AG04450 (cell line): Measurements from ENCODE around the gene ANXA6. TPM values are rescaled to one million over a fixed set of nuclear protein-coding genes. Genes with fewer than 3 reads are reported as not detected.

ENCODE experiments used
- CTCF ChIA-PET: fragments of 300-600, 350-600 bp; formaldehyde crosslinking; extraction: SDS; loops from one replicate; lab custom pipeline; 2022; ENCODE audit warnings: antibody characterized with exemption, inconsistent platforms; lab: Charles Lee
- POLR2A ChIA-PET: fragments of 350-600 bp; formaldehyde crosslinking; extraction: SDS; loops from one replicate; lab custom pipeline; 2021; ENCODE audit warnings: antibody characterized with exemption, inconsistent platforms; lab: Yijun Ruan, JAX
- DNase-seq: peaks from one replicate; pipeline ENCODE4 v3.0.0-alpha.2; 2011; ENCODE audit warnings: low read depth, low spot score
- H3K27ac ChIP-seq: one replicate; pipeline ENCODE4 v1.5.1; 2012; ENCODE audit warnings: low read depth, low read length, control low read depth
- H3K27me3 ChIP-seq: one replicate; pipeline ENCODE4 v1.6.0; 2012; ENCODE audit warnings: low read length; ENCODE audit not compliant: control insufficient read depth, insufficient read depth
- H3K4me3 ChIP-seq: 2 replicates; pipeline ENCODE4 v1.5.1; 2011; ENCODE audit warnings: mild to moderate bottlenecking, low read depth, low read length, control low read depth
- H3K9me3 ChIP-seq: 2 replicates; pipeline ENCODE4 v1.5.1; 2012; ENCODE audit warnings: low read length; ENCODE audit not compliant: control insufficient read depth, insufficient read depth
- polyA plus RNA-seq: library from polyadenylated mRNA; depleted of rRNA; stranded (reverse); fragments of >200 nt; gene quantifications from 2 replicates; pipeline ENCODE4 v1.2.3, GENCODE V29; 2011
- TF ChIP-seq, protein P1 (sequence below): IDR thresholded peaks from 2 replicates; pipeline ENCODE4 v1.5.1; 2011; ENCODE audit warnings: low read depth, low read length, control low read depth, inconsistent platforms

The ANXA6 gene
- polyA plus RNA-seq, 1 experiment, result 502 TPM

DNA sequence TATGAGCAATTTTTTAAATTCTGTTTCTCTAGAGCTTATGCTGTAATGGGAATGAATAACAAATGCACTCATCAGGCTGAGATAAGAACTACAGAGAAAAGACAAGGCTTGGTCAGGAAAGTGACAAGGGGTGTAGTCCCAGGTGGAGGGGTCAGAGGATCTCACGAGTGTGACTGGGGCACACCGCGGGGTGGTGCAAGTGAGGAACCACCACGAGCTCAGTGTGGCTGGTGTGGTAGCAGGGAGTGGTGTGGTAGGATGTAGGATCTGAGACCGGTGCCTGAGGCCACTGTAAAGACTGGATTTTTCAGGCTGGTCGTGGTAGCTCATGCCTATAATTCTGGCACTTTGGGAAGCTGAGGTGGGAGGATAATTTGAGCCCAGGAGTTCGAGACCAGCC lies 9.0 kb downstream of the ANXA6 start:
- POLR2A ChIA-PET, result interaction anchor here (0.7 kb wide), 1 partner anchor 1066 kb away, joined by 13 read pairs; no protein-coding TSS in a partner anchor
- CTCF ChIA-PET, result interaction anchor here (0.7 to 2.3 kb wide), 5 partner anchors 16 to 97 kb away, joined by 3 to 12 read pairs (median 6); no protein-coding TSS in a partner anchor
- no peak for DNase-seq

DNA sequence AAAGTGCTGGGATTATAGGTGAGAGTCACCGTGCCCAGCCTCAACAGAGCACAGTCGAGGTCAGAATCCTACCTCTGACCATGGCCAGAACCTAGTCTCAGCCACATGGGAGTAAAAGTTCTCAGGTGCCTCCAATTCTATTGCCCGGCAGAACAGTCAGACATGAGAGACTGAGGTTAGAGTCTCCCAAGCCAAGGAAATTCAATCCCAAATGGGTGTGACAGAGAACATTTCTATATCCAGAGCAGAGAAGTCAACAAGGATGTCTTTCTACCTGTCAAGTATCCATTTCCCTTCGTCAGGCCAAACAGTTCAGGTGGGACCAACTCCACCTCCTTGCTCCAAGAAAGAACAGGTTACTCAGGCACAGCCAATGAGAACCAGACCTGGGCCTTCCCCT lies 10.5 kb downstream of the ANXA6 start:
- POLR2A ChIA-PET, result no interaction called here
- CTCF ChIA-PET, result interaction anchor here (1.2 to 1.6 kb wide), 3 partner anchors 18 to 98 kb away, joined by 4 to 5 read pairs (median 4); no protein-coding TSS in a partner anchor
- no peak for DNase-seq
- Histone ChIP-seq H3K27ac (no peak overlapping the region), H3K4me3 (no peak overlapping the region), H3K27me3 (no peaks in the 10 kb centered on the region), H3K9me3 (no peaks in the 10 kb centered on the region)
- TF ChIP-seq, protein P1, sequence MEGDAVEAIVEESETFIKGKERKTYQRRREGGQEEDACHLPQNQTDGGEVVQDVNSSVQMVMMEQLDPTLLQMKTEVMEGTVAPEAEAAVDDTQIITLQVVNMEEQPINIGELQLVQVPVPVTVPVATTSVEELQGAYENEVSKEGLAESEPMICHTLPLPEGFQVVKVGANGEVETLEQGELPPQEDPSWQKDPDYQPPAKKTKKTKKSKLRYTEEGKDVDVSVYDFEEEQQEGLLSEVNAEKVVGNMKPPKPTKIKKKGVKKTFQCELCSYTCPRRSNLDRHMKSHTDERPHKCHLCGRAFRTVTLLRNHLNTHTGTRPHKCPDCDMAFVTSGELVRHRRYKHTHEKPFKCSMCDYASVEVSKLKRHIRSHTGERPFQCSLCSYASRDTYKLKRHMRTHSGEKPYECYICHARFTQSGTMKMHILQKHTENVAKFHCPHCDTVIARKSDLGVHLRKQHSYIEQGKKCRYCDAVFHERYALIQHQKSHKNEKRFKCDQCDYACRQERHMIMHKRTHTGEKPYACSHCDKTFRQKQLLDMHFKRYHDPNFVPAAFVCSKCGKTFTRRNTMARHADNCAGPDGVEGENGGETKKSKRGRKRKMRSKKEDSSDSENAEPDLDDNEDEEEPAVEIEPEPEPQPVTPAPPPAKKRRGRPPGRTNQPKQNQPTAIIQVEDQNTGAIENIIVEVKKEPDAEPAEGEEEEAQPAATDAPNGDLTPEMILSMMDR, result no peak

More for the DNA sequence above, 9.0 kb downstream of the ANXA6 start:
- Histone ChIP-seq H3K4me3 (no peak overlapping the region), H3K27ac (no peak overlapping the region), H3K27me3 (no peaks in the 10 kb centered on the region), H3K9me3 (no peaks in the 10 kb centered on the region)
- TF ChIP-seq, protein P1, result no peak

DNA sequence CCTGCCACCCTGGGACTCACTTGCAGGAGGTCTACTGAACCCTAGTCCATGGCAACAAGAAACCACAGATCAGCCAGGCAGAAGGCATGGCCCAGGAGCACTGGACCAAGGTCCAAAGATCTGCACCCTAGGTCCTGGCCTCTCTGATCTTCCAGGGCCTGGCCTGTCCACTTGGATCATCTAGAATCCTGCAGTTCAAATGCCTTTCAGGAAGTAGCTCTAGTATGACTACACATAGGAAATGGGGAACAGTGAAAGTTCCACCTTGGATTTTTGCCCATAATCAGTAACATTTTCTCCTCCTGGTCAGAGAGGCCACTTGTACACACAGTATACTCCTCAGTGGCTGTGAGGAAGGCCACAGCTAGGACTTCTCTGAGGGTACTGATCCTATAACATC lies 11.5 kb downstream of the ANXA6 start:
- TF ChIP-seq, protein P1, result no peak
- Histone ChIP-seq H3K4me3 (no peak overlapping the region), H3K27ac (no peak overlapping the region), H3K27me3 (no peaks in the 10 kb centered on the region), H3K9me3 (no peaks in the 10 kb centered on the region)
- ChIA-PET CTCF (interaction anchor here (0.8 to 2.3 kb wide), 6 partner anchors 19 to 98 kb away, joined by 3 to 9 read pairs (median 4); no protein-coding TSS in a partner anchor), POLR2A (no interaction called here)
- no peak for DNase-seq

DNA sequence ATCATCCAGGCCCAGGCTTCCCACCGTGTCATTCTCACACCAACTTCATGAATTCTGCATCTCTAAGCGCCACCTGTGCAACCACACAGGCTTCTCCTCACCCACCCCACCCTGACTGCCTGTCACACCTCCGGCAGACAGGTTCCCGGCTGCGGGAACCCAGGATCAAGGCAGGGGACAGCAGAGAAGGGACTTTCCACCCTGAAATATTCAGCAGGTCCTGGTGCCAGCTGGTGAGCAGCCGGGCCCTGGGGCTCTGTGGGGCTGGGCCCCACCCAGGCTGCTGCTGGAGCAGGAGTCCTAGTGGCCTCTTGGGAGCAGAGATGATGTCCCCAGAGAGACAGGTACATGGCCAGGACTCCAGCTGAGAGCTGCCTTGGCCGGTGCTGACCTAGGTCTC lies 12.7 kb downstream of the ANXA6 start:
- Histone ChIP-seq H3K4me3 (no peak overlapping the region), H3K27ac (no peak overlapping the region), H3K9me3 (no peaks in the 10 kb centered on the region), H3K27me3 (no peaks in the 10 kb centered on the region)
- CTCF ChIA-PET, result interaction anchor here (0.8 to 2.3 kb wide), 5 partner anchors 18 to 143 kb away, joined by 4 to 9 read pairs (median 4); no protein-coding TSS in a partner anchor
- POLR2A ChIA-PET, result no interaction called here
- TF ChIP-seq, protein P1, result no peak
- DNase-seq, result no peak

DNA sequence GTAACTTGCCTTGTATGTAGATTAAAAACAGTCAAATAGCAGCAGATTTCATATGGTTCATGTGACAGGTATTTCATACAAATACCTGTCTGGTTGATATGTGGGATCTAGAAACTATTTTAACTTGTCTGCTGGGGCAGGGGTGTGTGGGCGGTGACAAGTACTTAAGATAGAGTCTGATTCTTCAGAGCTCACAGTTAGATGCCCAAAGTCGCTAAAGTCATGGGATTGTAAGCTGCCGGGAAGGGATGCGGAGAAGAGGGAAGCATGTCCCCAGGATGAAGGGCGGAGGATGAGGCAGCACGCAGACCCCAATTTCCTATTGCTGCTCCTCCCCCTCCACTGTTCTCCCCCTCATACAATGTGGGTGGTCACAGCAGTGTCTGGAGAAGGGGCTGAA lies 13.3 kb downstream of the ANXA6 start:
- TF ChIP-seq, protein P1, result no peak
- ChIA-PET CTCF (interaction anchor here (0.7 to 4.4 kb wide), 4 partner anchors 18 to 21 kb away, joined by 3 to 30 read pairs (median 4); no protein-coding TSS in a partner anchor), POLR2A (no interaction called here)
- no peaks in the 10 kb centered on the region for H3K9me3 ChIP-seq
- DNase-seq, result no peak
- H3K27ac ChIP-seq, result no peak overlapping the region
- no peak overlapping the region for H3K4me3 ChIP-seq
- H3K27me3 ChIP-seq, result no peaks in the 10 kb centered on the region
